ENCODE data around the gene ANKHD1. TPM values are rescaled to one million over a fixed set of nuclear protein-coding genes. Genes with fewer than 3 reads are reported as not detected.

The ANKHD1 gene
- total and polyA plus RNA-seq, 4 donors = 33.2 to 116 (median 60.1) TPM

DNA sequence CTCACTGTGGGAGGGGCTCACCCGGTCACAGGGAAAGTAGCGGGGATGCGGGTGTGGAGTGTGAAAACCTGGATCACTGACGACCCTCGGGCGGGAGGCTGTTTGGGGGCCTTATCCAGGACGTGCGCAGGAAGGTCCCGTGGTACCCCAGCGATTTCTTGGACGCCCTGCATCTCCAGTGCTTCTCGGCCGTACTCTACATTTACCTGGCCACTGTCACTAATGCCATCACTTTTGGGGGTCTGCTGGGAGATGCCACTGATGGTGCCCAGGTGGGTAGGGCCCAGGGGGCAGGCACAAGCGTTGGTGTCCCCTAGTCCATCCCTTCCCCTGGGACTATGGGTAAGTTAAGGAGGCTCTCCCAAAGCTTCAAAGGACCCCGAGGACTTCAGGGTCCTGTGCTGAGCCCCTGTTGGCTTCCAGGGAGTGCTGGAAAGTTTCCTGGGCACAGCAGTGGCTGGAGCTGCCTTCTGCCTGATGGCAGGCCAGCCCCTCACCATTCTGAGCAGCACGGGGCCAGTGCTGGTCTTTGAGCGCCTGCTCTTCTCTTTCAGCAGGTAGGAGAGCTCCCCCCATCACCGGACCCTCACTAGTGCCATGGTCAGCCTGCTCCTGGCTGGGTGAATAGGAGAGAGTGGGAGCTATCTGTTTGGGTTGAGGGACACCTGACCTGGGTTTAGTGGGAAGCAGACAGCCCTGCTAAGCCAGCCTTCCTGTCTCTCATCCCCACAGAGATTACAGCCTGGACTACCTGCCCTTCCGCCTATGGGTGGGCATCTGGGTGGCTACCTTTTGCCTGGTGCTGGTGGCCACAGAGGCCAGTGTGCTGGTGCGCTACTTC lies 37.8 kb upstream of the ANKHD1 start:
- no peak overlapping the region for H3K9ac ChIP-seq (ENCODE audit: low read depth in 1 of 2, low read length in 2 of 2)
- TF ChIP-seq, protein P1, sequence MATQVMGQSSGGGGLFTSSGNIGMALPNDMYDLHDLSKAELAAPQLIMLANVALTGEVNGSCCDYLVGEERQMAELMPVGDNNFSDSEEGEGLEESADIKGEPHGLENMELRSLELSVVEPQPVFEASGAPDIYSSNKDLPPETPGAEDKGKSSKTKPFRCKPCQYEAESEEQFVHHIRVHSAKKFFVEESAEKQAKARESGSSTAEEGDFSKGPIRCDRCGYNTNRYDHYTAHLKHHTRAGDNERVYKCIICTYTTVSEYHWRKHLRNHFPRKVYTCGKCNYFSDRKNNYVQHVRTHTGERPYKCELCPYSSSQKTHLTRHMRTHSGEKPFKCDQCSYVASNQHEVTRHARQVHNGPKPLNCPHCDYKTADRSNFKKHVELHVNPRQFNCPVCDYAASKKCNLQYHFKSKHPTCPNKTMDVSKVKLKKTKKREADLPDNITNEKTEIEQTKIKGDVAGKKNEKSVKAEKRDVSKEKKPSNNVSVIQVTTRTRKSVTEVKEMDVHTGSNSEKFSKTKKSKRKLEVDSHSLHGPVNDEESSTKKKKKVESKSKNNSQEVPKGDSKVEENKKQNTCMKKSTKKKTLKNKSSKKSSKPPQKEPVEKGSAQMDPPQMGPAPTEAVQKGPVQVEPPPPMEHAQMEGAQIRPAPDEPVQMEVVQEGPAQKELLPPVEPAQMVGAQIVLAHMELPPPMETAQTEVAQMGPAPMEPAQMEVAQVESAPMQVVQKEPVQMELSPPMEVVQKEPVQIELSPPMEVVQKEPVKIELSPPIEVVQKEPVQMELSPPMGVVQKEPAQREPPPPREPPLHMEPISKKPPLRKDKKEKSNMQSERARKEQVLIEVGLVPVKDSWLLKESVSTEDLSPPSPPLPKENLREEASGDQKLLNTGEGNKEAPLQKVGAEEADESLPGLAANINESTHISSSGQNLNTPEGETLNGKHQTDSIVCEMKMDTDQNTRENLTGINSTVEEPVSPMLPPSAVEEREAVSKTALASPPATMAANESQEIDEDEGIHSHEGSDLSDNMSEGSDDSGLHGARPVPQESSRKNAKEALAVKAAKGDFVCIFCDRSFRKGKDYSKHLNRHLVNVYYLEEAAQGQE (IDR thresholded peaks at IDR 0.05) = no peak
- TF ChIP-seq NR2F2 (IDR thresholded peaks at IDR 0.05) (no peak), TAF1 (conservative IDR thresholded peaks at IDR 0.05) (no peak), RAD21 (IDR thresholded peaks at IDR 0.05) (no peak), HNF4G (IDR thresholded peaks at IDR 0.05) (no peak), GABPA (IDR thresholded peaks at IDR 0.05 in 1 of 2, conservative IDR thresholded peaks at IDR 0.05 in 1 of 2) (no peak), HNF4A (conservative IDR thresholded peaks at IDR 0.05) (no peak), RXRA (IDR thresholded peaks at IDR 0.05) (no peak)
- TF ChIP-seq, protein P2, sequence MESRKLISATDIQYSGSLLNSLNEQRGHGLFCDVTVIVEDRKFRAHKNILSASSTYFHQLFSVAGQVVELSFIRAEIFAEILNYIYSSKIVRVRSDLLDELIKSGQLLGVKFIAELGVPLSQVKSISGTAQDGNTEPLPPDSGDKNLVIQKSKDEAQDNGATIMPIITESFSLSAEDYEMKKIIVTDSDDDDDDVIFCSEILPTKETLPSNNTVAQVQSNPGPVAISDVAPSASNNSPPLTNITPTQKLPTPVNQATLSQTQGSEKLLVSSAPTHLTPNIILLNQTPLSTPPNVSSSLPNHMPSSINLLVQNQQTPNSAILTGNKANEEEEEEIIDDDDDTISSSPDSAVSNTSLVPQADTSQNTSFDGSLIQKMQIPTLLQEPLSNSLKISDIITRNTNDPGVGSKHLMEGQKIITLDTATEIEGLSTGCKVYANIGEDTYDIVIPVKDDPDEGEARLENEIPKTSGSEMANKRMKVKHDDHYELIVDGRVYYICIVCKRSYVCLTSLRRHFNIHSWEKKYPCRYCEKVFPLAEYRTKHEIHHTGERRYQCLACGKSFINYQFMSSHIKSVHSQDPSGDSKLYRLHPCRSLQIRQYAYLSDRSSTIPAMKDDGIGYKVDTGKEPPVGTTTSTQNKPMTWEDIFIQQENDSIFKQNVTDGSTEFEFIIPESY (IDR thresholded peaks at IDR 0.05) = no peak
- TF ChIP-seq, protein P3, sequence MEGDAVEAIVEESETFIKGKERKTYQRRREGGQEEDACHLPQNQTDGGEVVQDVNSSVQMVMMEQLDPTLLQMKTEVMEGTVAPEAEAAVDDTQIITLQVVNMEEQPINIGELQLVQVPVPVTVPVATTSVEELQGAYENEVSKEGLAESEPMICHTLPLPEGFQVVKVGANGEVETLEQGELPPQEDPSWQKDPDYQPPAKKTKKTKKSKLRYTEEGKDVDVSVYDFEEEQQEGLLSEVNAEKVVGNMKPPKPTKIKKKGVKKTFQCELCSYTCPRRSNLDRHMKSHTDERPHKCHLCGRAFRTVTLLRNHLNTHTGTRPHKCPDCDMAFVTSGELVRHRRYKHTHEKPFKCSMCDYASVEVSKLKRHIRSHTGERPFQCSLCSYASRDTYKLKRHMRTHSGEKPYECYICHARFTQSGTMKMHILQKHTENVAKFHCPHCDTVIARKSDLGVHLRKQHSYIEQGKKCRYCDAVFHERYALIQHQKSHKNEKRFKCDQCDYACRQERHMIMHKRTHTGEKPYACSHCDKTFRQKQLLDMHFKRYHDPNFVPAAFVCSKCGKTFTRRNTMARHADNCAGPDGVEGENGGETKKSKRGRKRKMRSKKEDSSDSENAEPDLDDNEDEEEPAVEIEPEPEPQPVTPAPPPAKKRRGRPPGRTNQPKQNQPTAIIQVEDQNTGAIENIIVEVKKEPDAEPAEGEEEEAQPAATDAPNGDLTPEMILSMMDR (IDR thresholded peaks at IDR 0.05; ENCODE audit: low read depth, low read length, missing input control) = no peak
- TF ChIP-seq, protein P4, sequence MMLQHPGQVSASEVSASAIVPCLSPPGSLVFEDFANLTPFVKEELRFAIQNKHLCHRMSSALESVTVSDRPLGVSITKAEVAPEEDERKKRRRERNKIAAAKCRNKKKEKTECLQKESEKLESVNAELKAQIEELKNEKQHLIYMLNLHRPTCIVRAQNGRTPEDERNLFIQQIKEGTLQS (IDR thresholded peaks at IDR 0.05) = no peak
- no peaks in the 10 kb centered on the region for H3K36me3 ChIP-seq (ENCODE audit: control insufficient read depth in 4 of 4, insufficient read depth in 3 of 4, low read depth in 1 of 4, low read length in 3 of 4)
- peak overlapping the region in 2 of 3 donors; percentile 13 to 32 for H3K4me3 ChIP-seq (ENCODE audit: low read depth in 1 of 3, low read length in 3 of 3)
- no peak overlapping the region for H3K27ac ChIP-seq (ENCODE audit: low read depth in 1 of 2, low read length in 2 of 2)
- WGBS = 66% methylated on average over 20 of the region's 20 CpGs
- no peak for DNase-seq (ENCODE audit: low spot score)
- H3K4me1 ChIP-seq (ENCODE audit: control insufficient read depth in 4 of 4, insufficient read depth in 4 of 4, low read length in 3 of 4) = peaks cover 2 to 9% (median 4%) of the 10 kb centered on the region in 4 donors
- H3K27me3 ChIP-seq (ENCODE audit: control insufficient read depth in 4 of 4, insufficient read depth in 4 of 4, low read length in 3 of 4) = no peaks in the 10 kb centered on the region
- H3K9me3 ChIP-seq (ENCODE audit: control insufficient read depth in 4 of 4, low read length in 3 of 4) = no peaks in the 10 kb centered on the region

DNA sequence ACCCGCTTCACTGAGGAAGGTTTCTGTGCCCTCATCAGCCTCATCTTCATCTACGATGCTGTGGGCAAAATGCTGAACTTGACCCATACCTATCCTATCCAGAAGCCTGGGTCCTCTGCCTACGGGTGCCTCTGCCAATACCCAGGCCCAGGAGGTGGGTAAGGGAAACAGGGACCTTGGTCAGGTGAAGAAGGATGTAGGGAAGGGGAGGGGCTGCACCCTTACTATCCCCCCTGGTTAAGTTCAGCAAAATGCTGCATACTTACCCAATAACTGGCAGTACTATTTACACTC lies 37.2 kb upstream of the ANKHD1 start:
- Histone ChIP-seq H3K4me1 (ENCODE audit: control insufficient read depth in 4 of 4, insufficient read depth in 4 of 4, low read length in 3 of 4) (peaks cover 2 to 9% (median 4%) of the 10 kb centered on the region in 4 donors), H3K27ac (ENCODE audit: low read depth in 1 of 2, low read length in 2 of 2) (no peak overlapping the region), H3K27me3 (ENCODE audit: control insufficient read depth in 4 of 4, insufficient read depth in 4 of 4, low read length in 3 of 4) (no peaks in the 10 kb centered on the region), H3K9ac (ENCODE audit: low read depth in 1 of 2, low read length in 2 of 2) (no peak overlapping the region), H3K9me3 (ENCODE audit: control insufficient read depth in 4 of 4, low read length in 3 of 4) (no peaks in the 10 kb centered on the region), H3K36me3 (ENCODE audit: control insufficient read depth in 4 of 4, insufficient read depth in 3 of 4, low read depth in 1 of 4, low read length in 3 of 4) (no peaks in the 10 kb centered on the region), H3K4me3 (ENCODE audit: low read depth in 1 of 3, low read length in 3 of 3) (no peak overlapping the region)
- 91% methylated on average over 3 of the region's 3 CpGs for WGBS
- no peak for DNase-seq (ENCODE audit: low spot score)
- TF ChIP-seq, protein P3 (IDR thresholded peaks at IDR 0.05; ENCODE audit: low read depth, low read length, missing input control) = no peak
- TF ChIP-seq RXRA (IDR thresholded peaks at IDR 0.05) = no peak
- no peak for TF ChIP-seq SP1 (IDR thresholded peaks at IDR 0.05)
- TF ChIP-seq NR2F2 (IDR thresholded peaks at IDR 0.05) = no peak
- TF ChIP-seq, protein P1 (IDR thresholded peaks at IDR 0.05) = no peak
- TF ChIP-seq GABPA (IDR thresholded peaks at IDR 0.05 in 1 of 2, conservative IDR thresholded peaks at IDR 0.05 in 1 of 2) = no peak
- no peak for TF ChIP-seq EGR1 (IDR thresholded peaks at IDR 0.05; ENCODE audit: low read depth in 2 of 2)
- TF ChIP-seq, protein P4 (IDR thresholded peaks at IDR 0.05) = no peak
- no peak for TF ChIP-seq HNF4A (conservative IDR thresholded peaks at IDR 0.05)
- no peak for TF ChIP-seq HNF4G (IDR thresholded peaks at IDR 0.05)
